ENCODE measurements around the gene SELPLG. TPM values are rescaled to one million over a fixed set of nuclear protein-coding genes. Genes with fewer than 3 reads are reported as not detected.
"Not testable (repeated sequence)": the region's sequence is repeated elsewhere in the genome, so short reads cannot be mapped to it uniquely, and the experiment has no call there.

Gene SELPLG
- total and polyA plus RNA-seq, 8 donors = 3.0 to 61.0 (median 4.2) TPM

DNA sequence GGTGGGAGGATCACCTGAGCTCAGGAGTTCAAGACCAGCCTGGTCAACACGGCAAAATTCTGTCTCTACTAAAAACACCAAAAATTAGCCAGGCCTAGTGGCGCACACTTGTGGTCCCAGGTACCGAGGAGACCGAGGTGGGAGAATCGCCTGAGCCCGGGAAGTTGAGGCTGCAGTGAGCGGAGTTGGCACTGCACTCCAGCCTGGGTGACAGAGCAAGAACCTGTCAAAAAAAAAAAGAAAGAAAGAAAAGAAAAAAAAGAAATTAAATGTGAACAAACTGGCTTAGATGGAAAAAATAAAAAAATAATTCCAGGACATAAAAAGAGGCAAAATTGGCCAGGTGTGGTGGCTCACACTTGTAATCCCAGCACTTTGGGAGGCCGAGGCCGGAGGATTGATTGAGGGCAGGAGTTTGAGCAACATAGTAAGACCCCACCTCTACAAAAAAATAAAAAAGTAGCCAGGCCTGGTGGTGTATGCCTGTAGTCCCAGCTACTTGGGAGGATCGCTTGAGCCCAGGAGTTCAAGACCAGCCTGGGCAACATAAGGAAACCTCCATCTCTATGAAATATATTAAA, 39.3 kb downstream of the SELPLG start:
- TF ChIP-seq, protein P1, sequence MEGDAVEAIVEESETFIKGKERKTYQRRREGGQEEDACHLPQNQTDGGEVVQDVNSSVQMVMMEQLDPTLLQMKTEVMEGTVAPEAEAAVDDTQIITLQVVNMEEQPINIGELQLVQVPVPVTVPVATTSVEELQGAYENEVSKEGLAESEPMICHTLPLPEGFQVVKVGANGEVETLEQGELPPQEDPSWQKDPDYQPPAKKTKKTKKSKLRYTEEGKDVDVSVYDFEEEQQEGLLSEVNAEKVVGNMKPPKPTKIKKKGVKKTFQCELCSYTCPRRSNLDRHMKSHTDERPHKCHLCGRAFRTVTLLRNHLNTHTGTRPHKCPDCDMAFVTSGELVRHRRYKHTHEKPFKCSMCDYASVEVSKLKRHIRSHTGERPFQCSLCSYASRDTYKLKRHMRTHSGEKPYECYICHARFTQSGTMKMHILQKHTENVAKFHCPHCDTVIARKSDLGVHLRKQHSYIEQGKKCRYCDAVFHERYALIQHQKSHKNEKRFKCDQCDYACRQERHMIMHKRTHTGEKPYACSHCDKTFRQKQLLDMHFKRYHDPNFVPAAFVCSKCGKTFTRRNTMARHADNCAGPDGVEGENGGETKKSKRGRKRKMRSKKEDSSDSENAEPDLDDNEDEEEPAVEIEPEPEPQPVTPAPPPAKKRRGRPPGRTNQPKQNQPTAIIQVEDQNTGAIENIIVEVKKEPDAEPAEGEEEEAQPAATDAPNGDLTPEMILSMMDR (IDR thresholded peaks at IDR 0.05) = no peak
- peaks cover 0 to 9% of the 10 kb centered on the region in 2 donors for H3K27me3 ChIP-seq
- ATAC-seq = no peak
- intact Hi-C loops (cut with DNase I) = no loop called here
- no peaks in the 10 kb centered on the region for H3K9me3 ChIP-seq
- H3K4me1 ChIP-seq = no peaks in the 10 kb centered on the region
- no peak overlapping the region for H3K27ac ChIP-seq
- no peak for DNase-seq
- H3K4me3 ChIP-seq = no peak overlapping the region
- no peaks in the 10 kb centered on the region for H3K36me3 ChIP-seq

DNA sequence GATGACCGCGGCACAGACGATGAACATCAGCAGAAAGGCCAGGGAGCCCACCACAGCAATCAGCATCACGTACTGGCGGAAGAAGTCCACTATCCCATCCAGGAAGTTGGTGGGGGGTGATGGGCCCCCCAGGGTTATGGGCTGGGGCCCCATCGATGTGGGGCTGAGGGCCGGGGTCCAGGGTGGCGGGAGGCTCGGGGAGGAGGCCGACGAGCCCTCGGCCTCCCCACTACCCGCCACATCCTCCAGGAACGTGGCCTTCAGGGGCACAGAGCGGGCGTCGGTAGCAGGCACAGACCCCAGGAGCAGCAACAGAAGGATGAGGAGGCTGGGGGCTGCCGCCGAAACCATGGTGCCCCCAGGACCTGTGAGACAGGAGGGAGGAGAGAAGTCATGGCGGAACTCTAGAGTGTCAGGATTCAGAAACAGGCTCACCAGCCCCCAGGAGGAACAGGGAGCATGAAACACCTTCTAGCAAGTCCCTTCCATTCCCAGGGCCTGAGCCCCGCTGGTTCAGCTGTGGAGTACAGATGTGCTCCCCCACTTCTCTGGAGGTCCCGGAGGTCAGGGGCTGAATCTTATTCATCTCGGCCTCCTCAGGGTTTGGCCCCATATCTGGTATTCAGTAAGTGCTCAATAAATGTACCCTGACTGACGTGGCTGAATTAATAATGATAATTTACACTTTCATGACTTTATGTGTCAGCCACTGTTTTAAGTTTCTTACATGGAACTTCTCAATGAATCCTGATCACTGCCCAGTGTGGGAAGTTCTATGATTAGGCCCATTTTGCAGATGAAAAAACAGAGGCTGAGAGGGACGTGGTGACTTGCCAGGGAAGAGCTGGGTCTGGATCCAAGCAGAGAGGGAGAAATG, 41.4 kb downstream of the SELPLG start:
- Histone ChIP-seq H3K9me3 (no peaks in the 10 kb centered on the region), H3K27ac (no peak overlapping the region), H3K4me3 (no peak overlapping the region), H3K27me3 (peaks cover 0 to 13% of the 10 kb centered on the region in 2 donors), H3K36me3 (no peaks in the 10 kb centered on the region), H3K4me1 (no peaks in the 10 kb centered on the region)
- TF ChIP-seq, protein P1 (IDR thresholded peaks at IDR 0.05) = no peak
- DNase-seq = no peak
- no peak for ATAC-seq
- intact Hi-C loops (cut with DNase I) = no loop called here

- H3K36me3 ChIP-seq = no peaks in the 10 kb centered on the region
- DNase-seq = no peak
- H3K4me1 ChIP-seq = no peaks in the 10 kb centered on the region
- H3K27me3 ChIP-seq = peaks cover 0 to 10% of the 10 kb centered on the region in 2 donors
- intact Hi-C loops (cut with DNase I) = no loop called here
- H3K27ac ChIP-seq = no peak overlapping the region
- H3K9me3 ChIP-seq = no peaks in the 10 kb centered on the region
- no peak overlapping the region for H3K4me3 ChIP-seq
- ATAC-seq = no peak
- TF ChIP-seq, protein P1 (IDR thresholded peaks at IDR 0.05) = no peak
Measured at GRCh38 chr12:108591267-108591980, 42.3 kb downstream of the SELPLG start.

GRCh38 chr12:108590463-108590862, 43.2 kb downstream of the SELPLG start:
- intact Hi-C loops (cut with DNase I); DNase-seq; ATAC-seq: not testable (repeated sequence)

DNA sequence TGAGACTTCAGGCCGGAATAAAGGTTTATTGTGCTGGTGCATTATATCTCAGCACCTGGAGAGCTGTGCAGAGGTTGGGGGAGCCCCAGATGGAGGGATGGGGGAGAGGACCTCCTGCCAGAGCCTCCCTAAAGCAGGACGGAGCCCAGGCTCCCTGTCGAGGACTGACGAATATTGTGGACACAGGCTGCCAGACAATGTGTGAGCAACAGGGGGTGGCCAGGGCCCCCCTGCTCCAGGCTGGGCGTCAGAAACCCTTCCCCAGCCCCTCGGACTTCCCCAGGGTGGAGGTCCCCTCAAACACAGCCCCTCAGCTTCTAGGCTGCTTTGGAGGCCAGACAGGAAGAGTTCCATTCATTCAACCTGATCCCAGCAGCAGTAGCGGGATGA, 43.9 kb downstream of the SELPLG start:
- no peak overlapping the region for H3K27ac ChIP-seq
- H3K36me3 ChIP-seq = no peaks in the 10 kb centered on the region
- TF ChIP-seq, protein P1 (IDR thresholded peaks at IDR 0.05) = no peak
- no peak overlapping the region for H3K4me3 ChIP-seq
- H3K4me1 ChIP-seq = no peaks in the 10 kb centered on the region
- ATAC-seq (peak; percentile 11), DNase-seq (no peak)
- peaks cover 0 to 10% of the 10 kb centered on the region in 2 donors for H3K27me3 ChIP-seq
- H3K9me3 ChIP-seq = no peaks in the 10 kb centered on the region
- intact Hi-C loops (cut with DNase I) = no loop called here

More at GRCh38 chr12:108590463-108590862, 43.2 kb downstream of the SELPLG start:
- peaks cover 0 to 10% of the 10 kb centered on the region in 2 donors for H3K27me3 ChIP-seq
- H3K4me1 ChIP-seq, H3K27ac ChIP-seq, H3K4me3 ChIP-seq, H3K36me3 ChIP-seq, H3K9me3 ChIP-seq: not testable (repeated sequence)
